Mucosa of descending colon (tissue), 3 donors: Measurements from ENCODE around the gene CCBE1. TPM values are rescaled to one million over a fixed set of nuclear protein-coding genes. Genes with fewer than 3 reads are reported as not detected.
A peak's percentile ranks its signal among the peaks of the same experiment; 100 is the strongest.

Source experiments
- ATAC-seq: fragments of 200-7000 bp; cut with Tn5 transposase; one replicate; pipeline ENCODE4 v1.9.1; 2020; ENCODE audit warnings: mild to moderate bottlenecking, moderate library complexity
- DNase-seq, 3 donors: peaks; one replicate each; pipeline ENCODE4 v3.0.0-alpha.2; 2020
- H3K36me3 ChIP-seq: fragments of 200-600 bp; one replicate; pipeline ENCODE4 v1.8.0; 2021; ENCODE audit warnings: low read depth, mild to moderate bottlenecking
- H3K4me1 ChIP-seq: fragments of 200-600 bp; one replicate; pipeline ENCODE4 v1.8.0; 2021; ENCODE audit warnings: low read depth, mild to moderate bottlenecking
- H3K4me3 ChIP-seq: fragments of 200-600 bp; one replicate; pipeline ENCODE4 v1.8.0; 2021; ENCODE audit warnings: mild to moderate bottlenecking
- H3K9me3 ChIP-seq: fragments of 200-600 bp; one replicate; pipeline ENCODE4 v1.8.0; 2021; ENCODE audit warnings: mild to moderate bottlenecking
- CTCF ChIP-seq: fragments of 200-600 bp; IDR thresholded peaks from one replicate; pipeline ENCODE4 v1.8.0; 2022; ENCODE audit warnings: antibody characterized with exemption, mild to moderate bottlenecking
- intact Hi-C, 2 donors: fragments of 100-400 bp; cut with DNase I in 1 of 2; cut with micrococcal nuclease in 1 of 2; formaldehyde crosslinking; loops; one replicate each; pipeline versions ENCODE4 v1.11.0 to v1.11.1; 2022; cut with DNase I, micrococcal nuclease
- total RNA-seq, 3 donors: library from RNA; stranded (reverse); fragmentation: NEBNext Ultra II Directional in 2 of 3; extraction: Animal tissue kit (Norgen Biotek cat#: 25700) in 2 of 3; gene quantifications; one replicate each; pipeline versions ENCODE4 v1.2.1 to v1.2.4, GENCODE V29; 2021 to 2023
- donor health status: DM: no; HTN: no; CAD: no; lungs with moderate emphysema.
- donor health status: DM: no; HTN: no; CAD: no.
- donor health status: DM: no; HTN: yes; CAD: no.

The CCBE1 gene
- total RNA-seq, 3 donors from 2014 or later, result 1.6 to 54.7 (median 2.2) TPM

- intact Hi-C loops, result no loop called here
- H3K4me3 ChIP-seq, result no peak overlapping the region
- DNase-seq (no peak), ATAC-seq (no peak)
- H3K9me3 ChIP-seq, result no peaks in the 10 kb centered on the region
- H3K36me3 ChIP-seq, result no peaks in the 10 kb centered on the region
- no peaks in the 10 kb centered on the region for H3K4me1 ChIP-seq
- TF ChIP-seq CTCF, result no peak
These were observed 182.1 kb downstream of the CCBE1 start for GRCh38 chr18:59515147-59515546.

- ATAC-seq, result no peak
- no peaks in the 10 kb centered on the region for H3K36me3 ChIP-seq
- no peaks in the 10 kb centered on the region for H3K9me3 ChIP-seq
- peak in 2 of 3 donors; percentile 19 to 27 for DNase-seq
- TF ChIP-seq CTCF, result no peak
- H3K4me3 ChIP-seq, result no peak overlapping the region
- intact Hi-C loops, result no loop called here
- no peaks in the 10 kb centered on the region for H3K4me1 ChIP-seq
These were observed 183.0 kb downstream of the CCBE1 start for GRCh38 chr18:59514203-59514602.

- H3K9me3 ChIP-seq, result no peaks in the 10 kb centered on the region
- TF ChIP-seq CTCF, result no peak
- peak; percentile 28 for ATAC-seq
- no peak overlapping the region for H3K4me3 ChIP-seq
- no peaks in the 10 kb centered on the region for H3K4me1 ChIP-seq
- intact Hi-C loops, result no loop called here
- no peak for DNase-seq
- no peaks in the 10 kb centered on the region for H3K36me3 ChIP-seq
These were observed 185.0 kb downstream of the CCBE1 start for GRCh38 chr18:59512025-59512755.

DNA sequence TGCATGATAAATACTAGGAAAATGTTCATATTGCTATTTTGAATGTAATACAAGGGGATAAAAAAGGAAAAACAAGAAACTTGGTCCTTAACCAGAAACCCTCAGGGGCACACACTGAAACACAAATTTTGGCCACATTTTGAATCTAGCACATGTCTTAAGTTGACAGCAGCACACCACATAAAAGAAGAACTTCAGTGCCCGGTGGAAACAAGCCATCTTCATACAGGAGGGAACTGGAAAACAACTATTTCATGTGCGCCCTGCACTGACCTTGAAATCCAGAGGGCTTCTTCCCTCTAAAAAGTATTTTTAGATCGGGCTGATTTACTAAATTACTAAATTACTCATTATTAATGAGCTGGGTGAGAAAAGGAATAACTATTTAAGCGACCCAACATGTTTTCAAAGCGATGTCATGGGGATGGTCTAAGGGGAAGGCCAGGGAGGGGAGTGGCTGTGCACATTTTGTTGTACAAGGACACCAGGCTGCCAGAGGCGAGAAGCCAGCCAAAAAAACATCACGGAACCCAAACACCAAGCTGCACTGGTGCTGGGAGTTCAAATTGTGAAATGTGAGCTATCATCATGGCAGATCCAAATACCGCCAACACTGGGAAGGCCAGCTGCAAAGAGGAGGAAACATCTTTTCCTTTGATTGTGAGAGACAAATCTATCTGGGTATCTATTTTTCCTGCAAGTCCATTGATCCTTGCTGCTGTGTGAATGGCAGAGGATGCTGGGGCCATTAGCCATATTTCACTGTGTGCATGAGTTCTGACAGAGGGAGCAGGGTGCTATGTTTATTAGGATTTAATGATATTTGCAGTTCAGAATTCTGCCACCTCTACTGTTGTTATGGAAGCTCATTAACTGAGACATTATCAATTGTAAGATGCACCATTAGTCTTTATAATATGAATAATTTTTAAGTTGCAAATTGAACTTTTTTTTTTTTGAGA lies 187.5 kb downstream of the CCBE1 start:
- TF ChIP-seq CTCF, result no peak
- Histone ChIP-seq H3K36me3 (no peaks in the 10 kb centered on the region), H3K4me1 (no peaks in the 10 kb centered on the region), H3K9me3 (no peaks in the 10 kb centered on the region), H3K4me3 (no peak overlapping the region)
- ATAC-seq (no peak), DNase-seq (peak in 1 of 3 donors; percentile 6)
- intact Hi-C loops, result no loop called here

DNA sequence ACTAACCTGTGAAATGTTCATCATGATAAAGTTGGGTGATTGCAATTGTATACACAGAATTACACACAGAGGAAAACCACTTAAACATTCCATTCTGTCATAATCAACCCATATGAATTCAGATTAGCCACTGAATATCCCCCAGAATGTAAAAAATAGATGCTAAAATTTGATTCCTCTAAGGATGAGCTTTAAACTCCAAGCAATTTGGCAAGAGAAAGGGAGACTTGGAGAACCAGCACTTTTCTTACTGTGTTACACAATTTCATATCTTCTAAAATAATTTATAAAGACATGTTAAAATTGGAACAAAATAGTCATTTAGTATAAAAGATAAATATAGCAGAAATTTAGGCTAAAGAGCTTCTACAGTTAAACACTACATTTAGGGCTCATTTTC lies 191.9 kb downstream of the CCBE1 start:
- intact Hi-C loops, result no loop called here
- Histone ChIP-seq H3K36me3 (no peaks in the 10 kb centered on the region), H3K4me1 (no peaks in the 10 kb centered on the region), H3K4me3 (no peak overlapping the region), H3K9me3 (no peaks in the 10 kb centered on the region)
- TF ChIP-seq CTCF, result no peak
- no peak for ATAC-seq
- no peak for DNase-seq
